HG03025 (cell line): ENCODE results near the gene TBC1D14.
"Not testable (repeated sequence)": the region's sequence is repeated elsewhere in the genome, so short reads cannot be mapped to it uniquely, and the experiment has no call there.

Experiments
- ATAC-seq: cut with Tn5 transposase; IDR thresholded peaks from one replicate; pipeline ENCODE4 v1.9.1; 2021; ENCODE audit warnings: mild to moderate bottlenecking, moderate library complexity; ENCODE audit not compliant: unreplicated experiment, low FRiP score

TBC1D14 gene

GRCh38 chr4:7073526-7074390 is 164.1 kb downstream of the TBC1D14 start:
- no peak for ATAC-seq

- ATAC-seq = no peak
Observed at GRCh38 chr4:7074426-7074825, 164.8 kb downstream of the TBC1D14 start.

GRCh38 chr4:7075962-7076695 is 166.5 kb downstream of the TBC1D14 start:
- ATAC-seq = no peak

GRCh38 chr4:7076696-7077082 is 167.1 kb downstream of the TBC1D14 start:
- no peak for ATAC-seq

GRCh38 chr4:7077371-7077770 is 167.7 kb downstream of the TBC1D14 start:
- ATAC-seq = no peak

- no peak for ATAC-seq
Observed at GRCh38 chr4:7078025-7078424, 168.4 kb downstream of the TBC1D14 start.

GRCh38 chr4:7079483-7079882 is 169.9 kb downstream of the TBC1D14 start:
- ATAC-seq = not testable (repeated sequence)

- ATAC-seq = not testable (repeated sequence)
Observed at GRCh38 chr4:7079909-7080308, 170.3 kb downstream of the TBC1D14 start.
